Measurements from ENCODE around the gene ZNF564. TPM values are rescaled to one million over a fixed set of nuclear protein-coding genes. Genes with fewer than 3 reads are reported as not detected.
"Not testable (repeated sequence)": the region's sequence is repeated elsewhere in the genome, so short reads cannot be mapped to it uniquely, and the experiment has no call there.

Gene ZNF564
- total RNA-seq (2014; rRNA removed; shearing (Covaris generic)): 2.5 and 3.3 TPM in 2 replicates

DNA sequence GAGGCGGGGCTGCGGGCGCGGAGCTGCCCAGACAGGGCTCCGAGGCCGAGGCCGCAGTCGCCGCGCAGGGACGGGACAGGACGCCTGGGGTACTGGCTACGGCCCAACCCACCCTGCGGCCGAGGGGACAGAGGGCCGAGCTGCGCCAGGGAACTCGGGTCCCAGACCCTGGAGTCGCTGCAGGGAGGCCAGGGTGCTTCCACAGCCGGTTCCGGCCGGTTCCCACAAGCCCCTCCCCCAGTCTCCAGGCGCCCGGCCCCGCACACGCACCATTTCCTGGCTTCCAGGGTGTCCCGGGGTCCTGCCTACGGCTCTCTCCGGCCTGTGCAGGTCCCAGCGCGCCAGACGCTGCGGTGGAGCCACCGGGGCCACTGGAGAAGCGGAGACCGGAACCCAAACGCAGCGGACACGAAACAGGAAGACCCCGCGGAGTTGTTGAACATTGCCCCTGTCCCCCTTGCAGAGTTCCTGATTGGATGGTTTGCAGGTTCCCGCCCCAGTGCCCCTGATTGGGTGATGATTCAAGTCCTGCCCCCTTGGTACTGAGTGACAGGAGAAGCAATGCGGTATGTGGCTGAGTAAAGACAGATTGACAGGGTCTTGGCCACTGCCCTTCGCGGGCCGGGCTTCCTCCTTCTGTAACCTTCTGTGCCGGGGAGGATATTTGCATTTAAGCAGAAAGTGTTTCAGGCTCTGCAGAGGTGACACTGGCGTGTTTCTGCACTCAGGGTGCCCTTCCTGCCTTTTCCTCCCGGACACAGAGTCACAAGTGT is at the start of gene ZNF564:
Gene ZNF564 (minus strand): TSS at position 423 of the 773 bp plus-strand sequence. CDS start 150 bp downstream, at position 273.
- peak; percentile 99 for DNase-seq (ENCODE audit: low read depth)

DNA sequence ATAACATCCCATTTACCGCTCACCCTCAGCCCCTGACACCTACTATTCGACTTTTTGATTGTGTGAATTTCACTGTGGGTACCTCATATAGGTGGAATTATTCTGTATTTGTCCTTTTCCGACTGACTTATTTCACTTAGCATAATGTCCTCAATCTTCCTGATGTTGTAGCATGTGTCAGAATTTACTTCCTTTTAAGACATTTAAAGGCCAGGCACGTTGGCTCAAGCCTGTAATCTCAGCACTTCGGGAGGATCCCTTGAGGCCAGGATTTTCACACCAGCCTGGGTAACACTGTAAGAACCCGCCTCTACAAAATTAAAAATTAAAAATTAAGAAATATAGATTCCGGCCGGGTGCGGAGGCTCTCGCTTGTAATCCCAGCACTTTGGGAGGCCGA is 46.3 kb upstream of the ZNF564 start:
- DNase-seq (ENCODE audit: low read depth): no peak

DNA sequence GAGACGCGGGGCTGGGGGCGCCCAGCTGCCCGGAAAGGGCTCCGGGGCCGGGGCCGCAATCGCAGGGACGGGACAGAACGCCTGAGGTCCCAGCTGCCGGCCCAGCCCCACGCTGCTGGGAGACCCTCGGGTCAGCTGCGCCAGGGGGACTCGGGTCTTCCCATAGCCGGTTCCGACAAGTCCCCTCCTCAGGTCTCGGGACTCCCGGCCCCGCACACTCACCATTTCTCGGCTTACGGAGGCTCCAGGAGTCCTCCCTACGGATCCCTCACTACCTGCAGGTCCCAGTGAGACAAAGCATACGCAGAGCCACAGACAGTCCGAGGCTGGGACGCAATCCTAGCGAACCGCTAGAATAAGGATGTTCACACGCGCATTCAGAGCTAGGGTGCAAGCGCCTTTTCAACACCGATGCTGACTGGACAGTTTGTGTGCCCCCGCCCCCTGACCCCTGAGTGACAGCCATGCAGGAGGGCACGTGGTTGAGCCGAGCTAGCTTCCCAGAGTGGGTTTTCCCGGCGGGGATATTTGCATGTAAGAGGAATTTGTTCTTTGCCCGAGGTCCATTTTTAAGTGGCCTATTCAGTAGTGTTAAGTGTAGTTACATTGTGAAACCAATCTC is 45.8 kb upstream of the ZNF564 start:
- no peak for DNase-seq (ENCODE audit: low read depth)

DNA sequence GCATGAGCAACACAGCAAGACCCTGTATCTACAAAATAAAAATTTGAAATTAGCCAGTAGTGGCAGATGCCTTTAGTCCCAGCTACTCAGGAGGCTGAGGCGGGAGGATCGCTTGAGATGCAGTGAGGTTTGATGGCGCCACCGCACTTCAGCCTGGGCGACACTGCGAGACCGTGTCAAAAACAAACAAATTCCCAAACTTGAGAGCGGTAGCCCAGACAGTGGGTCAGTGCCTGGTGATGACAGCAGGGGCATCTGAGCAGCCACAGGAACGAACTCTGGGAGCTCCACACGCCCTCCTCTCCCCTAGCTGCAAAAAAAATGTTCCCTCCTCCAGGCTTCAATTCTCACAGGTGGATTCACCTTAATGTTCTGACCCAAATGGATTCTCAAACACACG is 45.2 kb upstream of the ZNF564 start:
- DNase-seq (ENCODE audit: low read depth): no peak

DNA sequence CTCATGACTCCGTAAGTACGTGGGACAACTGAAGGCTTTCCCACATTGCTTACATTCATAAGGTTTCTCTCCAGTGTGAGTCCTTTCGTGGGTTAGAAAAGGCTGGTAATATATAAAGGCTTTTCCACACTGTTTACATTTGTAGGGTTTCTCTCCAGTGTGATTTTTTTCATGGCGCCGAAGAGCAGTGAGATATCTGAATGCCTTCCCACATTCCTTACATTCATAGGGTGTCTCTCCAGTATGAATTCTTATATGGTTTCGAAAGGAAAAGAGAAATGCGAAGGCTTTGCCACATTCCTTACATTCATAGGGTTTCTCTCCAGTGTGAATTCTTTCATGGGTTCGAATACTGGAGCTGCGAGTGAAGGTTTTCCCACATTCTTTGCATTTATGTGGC is 29.8 kb upstream of the ZNF564 start:
- no peak for DNase-seq (ENCODE audit: low read depth)

DNA sequence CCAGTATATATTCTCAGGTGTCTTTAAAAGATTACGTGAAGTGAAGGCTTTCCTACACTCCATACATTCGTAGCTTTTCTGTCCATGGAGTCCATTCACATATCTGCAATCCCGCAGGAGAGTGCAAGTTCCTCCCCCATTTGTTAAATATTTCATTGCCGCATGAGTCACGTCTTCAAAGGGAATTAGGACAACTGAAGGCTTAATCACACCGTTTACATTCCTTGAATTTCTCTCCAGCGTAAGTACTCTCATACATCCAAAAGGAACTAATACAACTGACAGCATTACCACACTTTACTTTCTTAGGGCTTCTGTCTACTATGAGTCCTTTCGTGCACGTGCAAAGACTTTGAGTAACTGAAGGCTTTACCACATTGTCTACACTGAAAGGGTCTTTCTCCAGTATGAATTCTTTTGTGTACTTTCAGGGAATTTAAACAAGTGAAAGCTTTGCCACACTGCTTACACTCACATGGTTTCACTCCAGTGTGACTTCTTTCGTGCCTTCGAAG is 29.0 kb upstream of the ZNF564 start:
- peak; percentile 78 for DNase-seq (ENCODE audit: low read depth)

DNA sequence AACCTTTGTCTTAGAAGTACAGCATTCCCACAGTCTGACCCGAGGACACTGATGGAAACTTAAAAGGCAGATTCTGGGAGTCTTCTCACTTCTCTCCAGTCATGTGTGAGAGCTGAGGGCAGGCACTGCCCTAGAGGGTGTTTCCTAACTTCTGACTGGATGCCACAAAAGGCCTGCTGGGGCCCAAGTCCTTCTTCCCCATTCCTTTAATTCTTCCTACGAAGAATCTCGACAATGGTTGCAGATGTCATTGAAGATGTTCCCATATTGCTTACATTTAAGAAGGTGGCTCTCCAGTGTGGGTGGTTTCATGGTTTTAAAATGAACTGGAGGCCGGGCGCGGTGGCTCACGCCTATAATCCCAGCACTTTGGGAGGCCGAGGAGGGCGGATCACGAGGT is 27.4 kb upstream of the ZNF564 start:
- no peak for DNase-seq (ENCODE audit: low read depth)

DNA sequence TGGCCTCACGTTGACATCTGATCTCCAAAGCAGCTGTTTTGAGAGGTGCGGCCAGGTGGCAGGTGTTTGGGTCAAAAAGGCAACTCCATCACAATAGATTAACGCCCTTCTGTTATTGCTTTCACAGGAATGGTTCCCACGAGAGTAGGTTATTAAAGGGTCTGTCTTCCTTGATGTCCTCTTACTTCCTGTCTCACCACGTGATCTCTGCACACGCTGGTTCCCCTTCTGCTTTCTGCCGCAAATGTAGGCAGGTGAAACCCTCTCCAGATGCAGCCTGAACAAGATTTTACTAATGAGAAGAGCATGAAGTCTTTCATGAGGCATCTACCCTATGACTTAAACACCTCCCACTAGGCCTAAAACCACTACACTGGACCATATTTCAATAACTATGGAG is 22.8 kb upstream of the ZNF564 start:
- DNase-seq (ENCODE audit: low read depth): no peak

DNA sequence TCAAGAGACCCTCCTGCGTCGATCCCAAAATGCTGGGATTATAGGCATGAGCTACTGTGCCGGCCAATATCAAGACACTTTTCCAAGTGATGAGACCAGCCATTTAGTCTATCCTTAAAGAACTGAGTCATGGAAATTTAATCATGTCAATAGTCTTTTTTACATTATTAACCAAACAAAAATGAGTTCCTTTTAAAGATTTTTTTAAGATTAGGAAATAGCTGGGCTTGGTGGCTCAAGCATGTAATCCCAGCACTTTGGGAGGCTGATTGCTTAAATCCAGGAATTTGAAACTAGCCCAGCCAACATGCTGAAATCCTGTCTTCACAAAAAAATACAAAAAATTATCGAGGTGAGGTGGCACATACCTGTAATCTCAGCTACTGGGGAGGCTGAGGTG is 16.7 kb upstream of the ZNF564 start:
- no peak for DNase-seq (ENCODE audit: low read depth)

DNA sequence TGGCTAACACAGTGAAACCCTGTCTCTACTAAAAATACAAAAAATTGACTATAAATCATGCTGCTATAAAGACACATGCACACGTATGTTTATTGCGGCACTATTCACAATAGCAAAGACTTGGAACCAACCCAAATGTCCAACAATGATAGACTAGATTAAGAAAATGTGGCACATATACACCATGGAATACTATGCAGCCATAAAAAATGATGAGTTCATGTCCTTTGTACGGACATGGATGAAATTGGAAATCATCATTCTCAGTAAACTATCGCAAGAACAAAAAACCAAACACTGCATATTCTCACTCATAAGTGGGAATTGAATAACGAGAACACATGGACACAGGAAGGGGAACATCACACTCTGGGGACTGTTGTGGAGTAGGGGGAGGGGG is 15.1 kb upstream of the ZNF564 start:
- DNase-seq (ENCODE audit: low read depth): not testable (repeated sequence)

DNA sequence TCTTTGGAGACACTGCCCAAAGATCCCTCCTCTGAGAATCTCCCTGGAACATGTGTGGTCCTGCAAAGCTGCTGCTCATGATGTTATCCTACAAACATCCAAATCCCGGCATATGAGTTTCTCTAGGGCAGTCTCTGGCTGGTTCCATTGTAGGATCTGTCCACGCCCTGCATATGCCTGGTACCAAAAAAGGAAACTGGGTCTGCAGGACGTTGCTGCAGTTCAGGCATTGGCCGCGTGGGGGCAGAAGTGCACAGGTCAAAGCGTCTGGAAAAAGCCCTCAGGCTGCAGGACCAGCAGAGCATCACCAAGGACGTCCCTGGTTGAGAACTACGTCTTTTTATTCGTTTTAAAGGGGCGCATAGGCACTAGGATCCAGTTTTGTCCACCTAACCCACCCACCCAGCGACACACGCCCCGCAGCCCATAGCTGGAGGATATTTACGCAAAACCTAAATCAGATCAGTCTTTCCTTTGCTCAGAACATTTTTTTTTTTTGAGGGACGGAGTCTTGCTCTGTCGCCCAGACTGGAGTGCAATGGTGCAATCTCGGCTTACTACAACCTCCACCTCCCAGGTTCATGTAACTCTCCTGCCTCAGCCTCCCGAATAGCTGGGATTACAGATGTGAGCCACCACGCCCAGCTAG is 12.9 kb upstream of the ZNF564 start:
- peak; percentile 86 for DNase-seq (ENCODE audit: low read depth)

DNA sequence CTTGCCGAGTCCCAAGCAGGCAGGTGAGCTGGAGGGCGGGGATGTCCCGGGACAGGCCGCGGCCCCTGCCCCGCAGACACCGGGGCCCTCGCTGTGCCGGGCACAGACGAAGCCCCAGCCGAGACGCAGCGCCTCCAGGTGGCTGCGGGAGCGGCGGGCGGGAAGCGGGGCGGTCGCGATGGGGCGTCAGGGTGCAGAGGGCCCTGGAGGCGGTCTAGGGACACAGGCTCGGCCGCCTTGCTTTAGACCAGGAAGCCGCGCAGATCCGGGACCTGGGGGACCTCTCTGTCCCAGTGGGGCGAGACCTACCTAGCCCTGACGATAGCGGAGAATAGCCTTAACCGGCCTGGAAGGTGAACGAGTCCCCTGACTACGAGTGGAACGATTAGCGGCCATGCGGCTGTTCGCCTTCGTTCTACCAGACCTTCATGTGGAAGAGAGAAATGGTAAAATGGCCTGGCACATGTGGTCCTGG is 4.2 kb upstream of the ZNF564 start:
- DNase-seq (ENCODE audit: low read depth): no peak

DNA sequence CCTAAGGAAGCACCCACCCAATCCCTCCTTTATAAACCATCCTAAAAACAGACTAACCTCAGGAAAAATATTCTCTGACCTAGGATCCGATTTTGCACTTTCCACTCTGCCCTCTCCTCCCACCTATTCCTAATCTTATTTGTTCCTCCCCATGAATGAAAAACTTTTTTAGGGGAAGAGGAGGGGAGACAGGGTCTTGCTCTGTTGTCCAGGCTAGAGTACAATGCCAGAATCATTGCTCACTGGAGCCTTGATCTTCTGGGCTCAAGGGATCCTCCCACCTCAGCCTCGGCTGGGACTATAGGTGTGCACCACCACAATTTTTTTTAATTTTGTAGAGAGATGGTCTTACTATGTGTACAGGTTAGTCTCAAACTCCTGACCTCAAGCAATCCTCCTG is 4.4 kb downstream of the ZNF564 start:
- no peak for DNase-seq (ENCODE audit: low read depth)

DNA sequence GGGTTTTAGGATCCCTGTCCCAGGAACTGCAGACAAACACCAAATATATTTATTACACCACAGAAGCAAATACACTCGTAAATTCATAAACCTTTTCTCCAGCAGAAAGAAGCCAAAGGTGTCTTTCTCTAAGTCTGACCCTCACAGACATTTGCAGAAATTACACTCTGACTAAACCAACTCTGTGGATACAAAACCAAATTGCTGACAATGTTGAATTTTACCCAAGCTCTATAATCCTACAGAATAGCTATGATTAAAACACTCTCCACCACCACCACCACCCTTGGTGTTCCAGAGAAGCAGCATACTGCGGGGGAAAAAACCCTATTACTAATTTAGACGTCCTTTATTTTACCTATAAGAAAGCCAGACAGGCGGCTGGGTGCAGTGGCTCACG is 5.2 kb downstream of the ZNF564 start:
- no peak for DNase-seq (ENCODE audit: low read depth)

DNA sequence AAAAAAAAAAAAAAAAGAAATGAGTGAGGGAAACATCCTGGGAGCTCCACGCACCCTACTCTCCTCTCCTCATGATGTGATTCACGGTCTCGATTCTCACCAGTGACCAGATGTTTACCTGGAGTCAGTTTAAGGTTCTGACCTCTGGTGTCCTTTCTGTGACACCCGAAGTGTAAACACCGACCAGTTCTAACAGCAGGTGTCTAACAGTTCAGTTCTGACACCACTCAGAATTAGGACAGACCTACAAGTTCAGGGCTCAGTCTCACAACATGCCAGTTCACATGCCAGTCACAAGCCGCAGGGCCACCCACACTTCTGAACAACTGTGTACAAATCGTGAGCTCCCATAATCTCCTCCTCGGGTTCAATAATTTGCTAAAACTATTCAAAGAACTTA is 6.0 kb downstream of the ZNF564 start:
- DNase-seq (ENCODE audit: low read depth): no peak

DNA sequence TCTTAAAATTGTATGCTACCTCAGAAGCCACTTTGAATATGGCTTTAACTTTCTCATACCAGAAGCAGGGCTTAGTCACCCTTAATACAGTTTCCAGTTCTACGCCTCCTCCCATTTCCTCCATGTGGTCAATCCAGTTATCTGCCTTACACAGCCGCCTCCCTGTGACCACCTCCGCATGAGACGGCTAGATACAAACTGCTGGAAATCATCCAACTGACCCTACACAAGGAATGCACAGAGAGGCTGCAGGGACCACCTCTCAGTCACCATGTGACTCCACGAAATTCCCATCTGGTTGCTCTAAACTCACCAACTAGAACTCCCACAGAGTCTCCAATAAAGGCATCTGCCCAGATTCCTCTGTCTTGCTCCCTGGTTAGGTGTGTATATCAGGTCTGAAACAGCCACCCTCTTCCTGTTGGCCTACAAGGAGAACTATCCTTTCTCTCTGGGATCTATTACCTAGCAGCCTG is 6.8 kb downstream of the ZNF564 start:
- peak; percentile 28 for DNase-seq (ENCODE audit: low read depth)

DNA sequence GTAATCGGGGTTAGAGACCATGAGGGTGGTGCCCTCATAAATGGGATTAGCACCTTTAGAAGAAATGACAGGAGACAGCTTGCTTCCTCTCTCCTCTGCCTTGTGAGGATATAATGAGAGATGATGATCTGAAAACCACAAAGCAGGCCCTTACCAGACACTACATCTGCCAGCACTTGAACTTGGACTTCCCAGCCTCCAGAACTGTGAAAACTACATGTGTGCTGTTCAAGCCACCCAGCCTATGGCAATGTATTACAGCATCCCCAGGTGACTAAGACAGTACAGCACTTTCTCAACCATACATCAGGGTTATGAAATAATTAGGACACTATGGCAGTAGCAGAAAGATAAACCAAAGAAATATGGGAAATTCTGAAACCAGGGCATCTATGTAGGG is 7.4 kb downstream of the ZNF564 start:
- no peak for DNase-seq (ENCODE audit: low read depth)

DNA sequence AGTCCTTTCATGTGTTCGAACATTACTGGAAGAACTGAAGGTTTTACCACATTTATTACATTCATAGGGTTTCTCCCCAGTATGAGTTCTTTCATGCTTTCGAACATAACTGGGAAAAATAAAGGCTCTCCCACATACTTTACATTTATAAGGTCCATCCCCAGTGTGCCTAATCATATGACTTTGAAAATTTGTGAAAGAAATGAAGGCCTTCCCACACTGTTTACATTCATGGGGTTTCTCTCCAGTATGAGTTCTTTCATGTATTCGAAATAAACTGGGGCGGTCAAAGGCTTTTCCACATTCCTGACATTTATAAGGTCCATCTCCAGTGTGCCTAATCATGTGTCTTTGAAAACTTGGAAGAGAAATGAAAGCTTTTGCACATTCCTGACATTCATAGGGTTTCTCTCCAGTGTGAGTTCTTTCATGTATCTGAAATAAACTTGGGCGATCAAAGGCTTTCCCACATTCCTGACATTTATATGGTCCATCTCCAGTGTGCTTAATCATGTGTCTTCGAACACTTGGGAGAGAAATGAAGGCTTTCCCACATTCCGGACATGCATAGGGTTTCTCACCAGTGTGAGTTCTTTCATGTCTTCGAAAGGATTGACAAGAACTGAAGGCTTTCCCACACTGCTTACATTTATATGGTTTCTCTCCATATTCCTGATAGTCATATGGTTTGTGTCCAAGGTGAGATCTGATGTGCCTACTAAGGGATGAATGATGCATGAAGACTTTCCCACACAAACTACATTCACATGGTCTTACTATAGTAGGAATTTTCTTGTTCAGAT is 24.0 kb downstream of the ZNF564 start:
- peak; percentile 37 for DNase-seq (ENCODE audit: low read depth)

DNA sequence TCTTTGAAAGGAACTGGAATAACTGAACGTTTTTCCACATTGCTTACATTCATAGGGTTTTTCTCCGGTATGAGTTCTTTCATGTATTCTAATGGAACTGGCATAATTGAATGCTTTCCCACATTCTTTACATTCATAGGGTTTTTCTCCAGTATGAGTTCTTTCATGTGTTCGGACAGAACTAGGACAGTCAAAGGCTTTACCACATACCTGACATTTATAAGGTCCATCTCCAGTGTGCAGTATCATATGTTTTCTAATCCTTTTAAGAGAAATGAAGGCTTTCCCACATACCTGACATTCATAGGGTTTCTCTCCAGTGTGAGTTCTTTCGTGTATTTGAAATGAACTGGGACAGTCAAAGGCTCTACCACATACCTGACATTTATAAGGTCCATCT is 24.7 kb downstream of the ZNF564 start:
- no peak for DNase-seq (ENCODE audit: low read depth)

DNA sequence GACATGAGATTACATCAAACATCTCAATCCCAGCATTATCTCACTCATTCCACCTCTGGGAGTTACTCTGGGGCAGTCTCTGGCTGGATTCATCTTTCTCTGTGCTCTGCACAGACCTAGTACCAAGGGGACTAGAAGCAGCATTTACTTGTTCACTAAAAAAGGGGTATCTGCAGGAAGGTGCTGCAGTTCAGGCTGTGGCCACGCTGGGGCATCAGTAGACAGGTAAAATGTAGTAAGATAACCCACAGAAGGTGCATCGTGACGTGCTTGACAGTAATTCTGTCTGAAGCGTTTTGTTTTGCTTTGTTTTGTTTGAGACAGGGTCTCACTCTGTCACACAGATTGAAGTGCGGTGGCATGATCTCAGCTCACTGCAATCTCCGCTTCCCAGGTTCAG is 29.3 kb downstream of the ZNF564 start:
- DNase-seq (ENCODE audit: low read depth): no peak

DNA sequence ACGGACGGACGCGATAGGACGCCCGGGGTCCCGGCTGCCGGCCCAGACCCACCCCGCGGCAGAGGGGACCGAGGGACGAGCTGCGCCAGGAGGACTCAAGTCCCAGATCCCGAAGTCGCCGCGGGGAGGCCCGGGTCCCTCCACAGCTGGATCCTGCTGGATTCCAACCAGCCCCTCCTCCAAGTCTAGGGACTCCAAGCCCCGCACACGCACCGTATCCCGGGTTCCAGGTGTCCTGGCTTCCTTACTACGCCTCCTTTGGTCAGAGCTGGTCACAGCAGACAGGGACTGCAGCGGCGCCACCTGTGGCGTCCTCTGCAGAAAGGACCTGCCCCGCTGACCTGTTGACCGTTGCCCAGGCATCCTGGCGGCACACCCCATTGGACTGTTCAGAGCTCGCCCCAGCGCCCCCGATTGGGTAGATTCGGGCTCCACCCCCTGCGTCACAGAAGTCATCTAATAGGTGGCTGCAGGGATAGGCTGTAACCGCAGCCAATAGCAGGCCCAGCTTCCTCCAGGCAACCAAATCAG is 37.7 kb downstream of the ZNF564 start:
- no peak for DNase-seq (ENCODE audit: low read depth)

All from RPMI7951 (cell line).